IMR-90 (cell line): ENCODE data around the gene KIF3A. TPM values are rescaled to one million over a fixed set of nuclear protein-coding genes. Genes with fewer than 3 reads are reported as not detected.

Source experiments
- CHD1 ChIP-seq: IDR thresholded peaks from 2 replicates; pipeline ENCODE4 v1.6.1; 2012; ENCODE audit warnings: low read depth, low read length, improper control_type of control experiment
- MAFK ChIP-seq: IDR thresholded peaks from 2 replicates; pipeline ENCODE4 v1.6.1; 2012; ENCODE audit warnings: low read depth, low read length, improper control_type of control experiment
- polyA plus RNA-seq, 3 experiments: library from polyadenylated mRNA; depleted of rRNA; stranded (reverse); fragments of >200 nt; gene quantifications; 2 replicates each; pipeline ENCODE4 v1.2.3, GENCODE V29; 2012; ENCODE audit warnings: low replicate concordance in 1 of 3
- total RNA-seq: library from RNA; depleted of rRNA; stranded (reverse); fragments of >200 nt; gene quantifications from 2 replicates; pipeline ENCODE4 v1.2.3, GENCODE V29; 2012
- TF ChIP-seq, protein P1 (sequence below): conservative IDR thresholded peaks from 2 replicates; pipeline ENCODE4 v1.5.1; 2012; ENCODE audit warnings: mild to moderate bottlenecking, low read depth, low read length, improper control_type of control experiment

KIF3A gene
- total and polyA plus RNA-seq, 2 of the 4 experiments (the other 2 are of a cell fraction), result 4.3 to 4.5 TPM

GRCh38 chr5:132765311-132766019 lies 28.1 kb upstream of the KIF3A start (continued):
- TF ChIP-seq, protein P1, sequence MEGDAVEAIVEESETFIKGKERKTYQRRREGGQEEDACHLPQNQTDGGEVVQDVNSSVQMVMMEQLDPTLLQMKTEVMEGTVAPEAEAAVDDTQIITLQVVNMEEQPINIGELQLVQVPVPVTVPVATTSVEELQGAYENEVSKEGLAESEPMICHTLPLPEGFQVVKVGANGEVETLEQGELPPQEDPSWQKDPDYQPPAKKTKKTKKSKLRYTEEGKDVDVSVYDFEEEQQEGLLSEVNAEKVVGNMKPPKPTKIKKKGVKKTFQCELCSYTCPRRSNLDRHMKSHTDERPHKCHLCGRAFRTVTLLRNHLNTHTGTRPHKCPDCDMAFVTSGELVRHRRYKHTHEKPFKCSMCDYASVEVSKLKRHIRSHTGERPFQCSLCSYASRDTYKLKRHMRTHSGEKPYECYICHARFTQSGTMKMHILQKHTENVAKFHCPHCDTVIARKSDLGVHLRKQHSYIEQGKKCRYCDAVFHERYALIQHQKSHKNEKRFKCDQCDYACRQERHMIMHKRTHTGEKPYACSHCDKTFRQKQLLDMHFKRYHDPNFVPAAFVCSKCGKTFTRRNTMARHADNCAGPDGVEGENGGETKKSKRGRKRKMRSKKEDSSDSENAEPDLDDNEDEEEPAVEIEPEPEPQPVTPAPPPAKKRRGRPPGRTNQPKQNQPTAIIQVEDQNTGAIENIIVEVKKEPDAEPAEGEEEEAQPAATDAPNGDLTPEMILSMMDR, result no peak
- no peak for TF ChIP-seq MAFK
- no peak for TF ChIP-seq CHD1
